ENCODE data around the gene CNNM3.

Gene CNNM3

DNA sequence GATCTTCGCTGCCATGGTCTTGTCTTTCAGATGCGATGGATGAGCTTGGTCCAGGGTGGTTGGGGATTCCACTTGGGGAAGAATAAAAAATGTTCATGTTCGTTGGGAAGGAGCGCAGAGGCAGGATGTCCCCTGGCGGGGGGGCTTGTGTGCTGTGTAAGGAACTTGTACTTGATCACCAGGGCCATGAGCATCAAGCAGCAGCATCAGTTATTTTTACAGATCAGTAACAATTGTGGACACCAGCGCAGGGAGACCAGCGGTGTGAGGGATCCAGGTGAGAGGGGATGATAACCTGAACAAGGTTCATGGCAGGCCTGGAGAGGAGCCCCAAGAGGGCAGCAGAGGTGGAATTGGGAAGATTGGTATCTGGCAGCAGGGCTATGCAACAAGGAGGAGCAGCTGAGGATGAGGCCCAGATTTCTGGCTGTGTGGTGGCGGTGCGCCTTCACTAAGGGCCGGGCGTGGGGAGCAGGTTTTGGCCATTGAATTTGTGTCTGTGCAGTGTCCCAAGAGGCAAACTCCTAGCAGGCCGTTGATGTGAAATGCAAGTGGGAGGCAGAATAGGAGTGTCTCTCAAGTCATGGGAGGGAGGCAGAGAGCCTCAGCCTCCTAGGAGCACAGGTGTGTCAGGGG lies 3.9 kb downstream of the CNNM3 start:
- H3K27me3 ChIP-seq (ENCODE audit: control insufficient read depth, insufficient read depth, low read length) = peaks cover 10% of the 10 kb centered on the region; the same call in 1 of the 2 replicates
- H3K27ac ChIP-seq (ENCODE audit: low read depth, low read length) = no peak overlapping the region
- no peak overlapping the region for H3K9ac ChIP-seq (ENCODE audit: low read length)
- H3K9me3 ChIP-seq (ENCODE audit: control insufficient read depth, insufficient read depth, low read depth, low read length) = no peaks in the 10 kb centered on the region
- H3K36me3 ChIP-seq (ENCODE audit: control insufficient read depth, insufficient read depth, low read length) = peaks cover 43% of the 10 kb centered on the region
- no peak overlapping the region; the same call in 1 of the 2 replicates for H3K4me3 ChIP-seq (ENCODE audit: low read depth, low read length)
- H3K4me1 ChIP-seq (ENCODE audit: control insufficient read depth, insufficient read depth, low read length) = peaks cover 33% of the 10 kb centered on the region

DNA sequence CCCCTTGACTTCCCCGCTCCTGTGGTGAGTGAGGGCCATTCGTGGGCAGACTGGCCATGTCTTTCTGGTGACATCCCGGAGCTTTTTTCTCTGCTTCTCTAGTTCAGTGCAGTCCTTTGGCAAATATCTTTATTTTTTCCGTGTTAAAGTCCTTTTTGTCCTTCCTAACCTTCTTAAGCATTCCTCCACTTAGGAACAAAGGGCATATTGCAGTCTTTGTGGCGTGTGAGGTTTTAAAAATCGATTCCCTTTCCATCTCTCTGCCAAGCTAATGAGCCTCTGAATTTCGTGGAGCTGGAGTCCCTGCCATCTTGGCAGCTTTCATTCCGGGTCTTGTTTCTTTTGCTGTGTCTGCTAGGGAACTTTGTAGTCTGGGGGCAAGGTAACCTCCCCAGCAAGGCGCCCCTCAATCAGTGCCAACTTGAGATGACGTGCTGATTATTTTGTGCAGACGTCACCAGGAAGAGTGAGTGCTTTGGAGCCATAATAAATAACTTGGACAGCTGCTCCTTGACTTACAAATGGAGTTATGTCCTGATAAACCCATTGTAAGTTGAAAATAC lies 5.1 kb downstream of the CNNM3 start:
- Histone ChIP-seq H3K36me3 (ENCODE audit: control insufficient read depth, insufficient read depth, low read length) (peaks cover 54% of the 10 kb centered on the region), H3K9ac (ENCODE audit: low read length) (no peak overlapping the region)

DNA sequence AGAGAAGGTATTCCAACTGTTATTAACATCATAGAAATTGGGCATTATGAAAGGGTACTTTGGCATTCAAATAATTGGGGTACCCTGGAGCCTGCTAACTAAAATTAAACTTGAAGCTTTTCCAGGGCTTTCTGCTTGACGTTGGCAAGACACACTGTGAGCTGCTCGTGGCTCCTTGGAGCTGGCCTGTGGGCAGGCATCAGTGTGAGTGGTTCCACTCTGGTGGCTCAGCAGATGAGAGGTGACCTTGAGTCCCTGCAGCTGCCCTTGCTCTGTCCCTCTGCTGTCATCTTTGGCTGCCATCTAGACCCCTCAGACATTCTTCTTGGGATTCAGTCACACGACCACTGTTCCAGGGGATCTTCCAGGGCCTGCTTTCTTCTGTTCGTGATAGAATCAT lies 6.7 kb downstream of the CNNM3 start:
- no peak overlapping the region for H3K4me3 ChIP-seq (ENCODE audit: low read depth, low read length)
- no peak overlapping the region for H3K9ac ChIP-seq (ENCODE audit: low read length)
- no peak overlapping the region for H3K27ac ChIP-seq (ENCODE audit: low read depth, low read length)
- peaks cover 2% of the 10 kb centered on the region; the same call in 1 of the 2 replicates for H3K27me3 ChIP-seq (ENCODE audit: control insufficient read depth, insufficient read depth, low read length)
- H3K9me3 ChIP-seq (ENCODE audit: control insufficient read depth, insufficient read depth, low read depth, low read length) = no peaks in the 10 kb centered on the region
- H3K36me3 ChIP-seq (ENCODE audit: control insufficient read depth, insufficient read depth, low read length) = peaks cover 67% of the 10 kb centered on the region
- peaks cover 26% of the 10 kb centered on the region for H3K4me1 ChIP-seq (ENCODE audit: control insufficient read depth, insufficient read depth, low read length)

More for the DNA sequence above, 5.1 kb downstream of the CNNM3 start:
- peaks cover 10% of the 10 kb centered on the region; the same call in 1 of the 2 replicates for H3K27me3 ChIP-seq (ENCODE audit: control insufficient read depth, insufficient read depth, low read length)
- no peak overlapping the region for H3K4me3 ChIP-seq (ENCODE audit: low read depth, low read length)
- no peak overlapping the region for H3K27ac ChIP-seq (ENCODE audit: low read depth, low read length)
- no peaks in the 10 kb centered on the region for H3K9me3 ChIP-seq (ENCODE audit: control insufficient read depth, insufficient read depth, low read depth, low read length)
- H3K4me1 ChIP-seq (ENCODE audit: control insufficient read depth, insufficient read depth, low read length) = peaks cover 33% of the 10 kb centered on the region

DNA sequence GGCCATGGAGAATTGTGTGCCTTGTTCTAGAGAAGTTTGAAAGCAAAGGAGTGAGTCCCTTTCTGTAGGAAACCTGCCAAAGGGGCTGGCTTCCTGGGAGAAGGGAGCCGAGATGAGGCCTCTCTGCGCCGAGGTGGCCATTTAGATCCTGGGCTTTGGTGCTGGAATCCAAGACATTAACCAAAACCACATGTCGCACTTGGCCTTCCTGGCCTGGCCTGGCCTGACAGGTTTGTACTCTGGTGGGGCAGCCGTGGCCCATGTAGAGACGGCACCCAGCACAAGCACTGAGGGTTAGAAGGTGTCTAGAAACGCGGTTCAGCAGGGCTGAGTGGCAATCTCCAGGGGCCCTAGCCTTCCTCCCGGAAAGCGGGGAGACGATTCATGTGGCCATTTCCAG lies 7.1 kb downstream of the CNNM3 start:
- Histone ChIP-seq H3K27ac (ENCODE audit: low read depth, low read length) (no peak overlapping the region), H3K4me3 (ENCODE audit: low read depth, low read length) (no peak overlapping the region), H3K9ac (ENCODE audit: low read length) (no peak overlapping the region), H3K36me3 (ENCODE audit: control insufficient read depth, insufficient read depth, low read length) (peaks cover 71% of the 10 kb centered on the region), H3K27me3 (ENCODE audit: control insufficient read depth, insufficient read depth, low read length) (no peaks in the 10 kb centered on the region), H3K4me1 (ENCODE audit: control insufficient read depth, insufficient read depth, low read length) (peaks cover 22% of the 10 kb centered on the region), H3K9me3 (ENCODE audit: control insufficient read depth, insufficient read depth, low read depth, low read length) (no peaks in the 10 kb centered on the region)

DNA sequence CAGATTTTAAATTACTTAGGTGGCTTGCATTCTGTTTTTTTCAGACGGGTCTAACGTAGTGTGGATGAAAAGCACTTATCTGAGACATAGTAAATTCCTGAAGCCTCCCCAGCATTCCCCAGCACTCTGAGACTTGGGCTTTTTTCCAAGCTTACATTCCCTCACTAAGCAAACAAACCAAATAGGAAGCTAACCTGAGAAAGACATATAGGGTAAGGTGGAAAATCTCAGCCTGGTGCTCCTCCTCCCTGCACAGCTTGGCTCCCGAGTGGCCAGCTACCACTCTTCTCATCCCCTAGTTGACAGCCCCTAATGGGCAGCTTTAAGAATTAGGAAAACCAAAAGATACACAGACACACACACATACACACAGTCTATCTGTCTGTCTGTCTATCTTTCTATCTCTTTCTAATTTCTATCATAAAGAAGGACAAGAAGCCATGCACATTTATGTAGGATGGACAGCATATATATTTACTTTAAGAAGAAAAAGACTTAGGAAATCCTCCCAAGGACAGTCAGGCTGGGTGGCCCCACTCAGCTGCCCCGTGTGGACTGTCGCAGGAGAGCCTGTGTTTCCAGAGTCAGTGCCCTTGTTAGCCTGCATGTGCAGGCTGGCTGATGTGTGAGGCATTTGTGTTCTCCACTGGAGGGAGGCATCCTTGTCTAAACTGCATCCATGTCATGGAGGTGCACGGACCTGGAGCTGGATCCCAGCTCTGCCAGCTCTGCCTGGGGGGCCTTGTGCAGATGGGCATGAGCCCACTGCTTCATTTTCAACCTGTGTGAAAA lies 8.2 kb downstream of the CNNM3 start:
- Histone ChIP-seq H3K27ac (ENCODE audit: low read depth, low read length) (no peak overlapping the region), H3K9me3 (ENCODE audit: control insufficient read depth, insufficient read depth, low read depth, low read length) (no peaks in the 10 kb centered on the region), H3K9ac (ENCODE audit: low read length) (no peak overlapping the region), H3K36me3 (ENCODE audit: control insufficient read depth, insufficient read depth, low read length) (peaks cover 74% of the 10 kb centered on the region), H3K27me3 (ENCODE audit: control insufficient read depth, insufficient read depth, low read length) (no peaks in the 10 kb centered on the region), H3K4me1 (ENCODE audit: control insufficient read depth, insufficient read depth, low read length) (peaks cover 13% of the 10 kb centered on the region), H3K4me3 (ENCODE audit: low read depth, low read length) (no peak overlapping the region)

DNA sequence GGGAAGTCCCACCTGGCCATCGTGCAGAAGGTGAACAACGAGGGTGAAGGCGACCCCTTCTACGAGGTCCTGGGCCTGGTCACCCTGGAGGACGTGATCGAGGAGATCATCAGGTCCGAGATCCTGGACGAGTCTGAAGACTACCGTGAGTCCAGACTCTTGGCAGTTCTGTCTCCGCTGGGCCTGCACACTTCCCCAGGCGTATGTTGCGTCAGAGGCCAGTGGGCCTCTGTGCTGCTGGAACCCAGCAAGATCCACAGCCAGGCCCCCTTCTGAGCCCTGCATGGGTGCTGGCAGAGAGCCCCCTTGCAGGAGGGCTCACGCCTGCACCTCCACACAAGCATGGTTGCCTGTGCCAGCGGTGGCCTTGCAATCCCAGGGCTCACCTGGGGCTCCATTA lies 9.0 kb downstream of the CNNM3 start:
- Histone ChIP-seq H3K27me3 (ENCODE audit: control insufficient read depth, insufficient read depth, low read length) (no peaks in the 10 kb centered on the region), H3K9me3 (ENCODE audit: control insufficient read depth, insufficient read depth, low read depth, low read length) (no peaks in the 10 kb centered on the region), H3K4me3 (ENCODE audit: low read depth, low read length) (no peak overlapping the region), H3K4me1 (ENCODE audit: control insufficient read depth, insufficient read depth, low read length) (peaks cover 5% of the 10 kb centered on the region), H3K27ac (ENCODE audit: low read depth, low read length) (no peak overlapping the region), H3K36me3 (ENCODE audit: control insufficient read depth, insufficient read depth, low read length) (peaks cover 79% of the 10 kb centered on the region), H3K9ac (ENCODE audit: low read length) (no peak overlapping the region)

DNA sequence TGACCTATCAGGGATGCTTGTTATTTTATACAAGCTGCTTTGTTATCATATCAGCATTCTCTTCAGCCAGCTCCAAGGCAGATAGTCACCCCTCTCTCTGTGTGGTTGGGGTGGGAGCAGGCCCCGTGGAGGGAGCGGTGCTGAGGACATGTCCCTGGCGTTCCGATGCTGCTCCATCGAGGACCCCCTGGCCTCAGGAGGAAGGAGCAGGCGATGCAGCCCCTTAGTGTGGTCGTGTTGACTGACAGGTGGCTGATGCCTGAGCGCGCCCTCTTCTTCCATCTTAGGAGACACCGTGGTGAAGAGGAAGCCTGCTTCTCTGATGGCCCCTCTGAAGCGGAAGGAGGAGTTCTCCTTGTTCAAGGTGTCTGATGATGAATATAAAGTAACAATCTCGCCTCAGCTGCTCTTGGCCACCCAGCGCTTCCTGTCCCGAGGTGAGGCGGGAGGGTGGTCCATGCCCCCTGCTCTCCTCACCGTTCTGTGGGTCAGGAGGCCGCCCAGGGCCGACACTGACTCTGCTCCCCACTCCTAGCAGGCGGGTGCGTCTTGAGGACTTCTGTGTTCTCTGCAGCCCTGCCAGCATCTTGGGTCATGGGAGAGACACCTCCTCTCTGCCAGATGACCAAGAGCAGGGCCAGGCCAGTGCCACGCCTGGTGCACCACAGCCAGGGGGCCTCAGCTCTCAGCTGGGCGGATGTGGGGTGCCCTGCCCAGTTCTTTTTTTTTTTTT lies 10.6 kb downstream of the CNNM3 start:
- H3K36me3 ChIP-seq (ENCODE audit: control insufficient read depth, insufficient read depth, low read length) = peaks cover 81% of the 10 kb centered on the region
- no peak overlapping the region for H3K27ac ChIP-seq (ENCODE audit: low read depth, low read length)
- no peaks in the 10 kb centered on the region for H3K27me3 ChIP-seq (ENCODE audit: control insufficient read depth, insufficient read depth, low read length)
- no peaks in the 10 kb centered on the region for H3K4me1 ChIP-seq (ENCODE audit: control insufficient read depth, insufficient read depth, low read length)
- no peak overlapping the region for H3K9ac ChIP-seq (ENCODE audit: low read length)
- no peaks in the 10 kb centered on the region for H3K9me3 ChIP-seq (ENCODE audit: control insufficient read depth, insufficient read depth, low read depth, low read length)
- no peak overlapping the region for H3K4me3 ChIP-seq (ENCODE audit: low read depth, low read length)

DNA sequence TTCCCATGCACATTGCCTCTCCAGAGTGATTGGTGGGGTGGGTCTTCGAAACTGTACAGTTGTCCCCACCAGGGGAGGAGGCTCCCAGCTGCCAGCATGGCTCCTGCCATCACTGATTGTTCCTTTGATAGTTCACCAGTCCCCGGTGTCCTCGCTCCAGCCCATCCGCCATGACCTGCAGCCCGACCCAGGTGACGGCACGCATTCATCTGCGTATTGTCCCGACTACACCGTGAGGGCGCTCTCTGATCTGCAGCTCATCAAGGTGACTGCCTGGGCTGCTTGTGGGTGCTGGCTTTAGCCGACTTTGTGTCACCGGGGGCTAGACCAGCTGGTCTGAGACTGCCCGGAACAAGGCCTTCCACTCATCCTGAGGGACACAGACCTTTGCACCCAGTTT lies 12.4 kb downstream of the CNNM3 start:
- H3K9me3 ChIP-seq (ENCODE audit: control insufficient read depth, insufficient read depth, low read depth, low read length) = no peaks in the 10 kb centered on the region
- no peak overlapping the region for H3K9ac ChIP-seq (ENCODE audit: low read length)
- peaks cover 69% of the 10 kb centered on the region for H3K36me3 ChIP-seq (ENCODE audit: control insufficient read depth, insufficient read depth, low read length)
- no peaks in the 10 kb centered on the region for H3K27me3 ChIP-seq (ENCODE audit: control insufficient read depth, insufficient read depth, low read length)
- no peak overlapping the region for H3K27ac ChIP-seq (ENCODE audit: low read depth, low read length)
- H3K4me3 ChIP-seq (ENCODE audit: low read depth, low read length) = no peak overlapping the region
- H3K4me1 ChIP-seq (ENCODE audit: control insufficient read depth, insufficient read depth, low read length) = peaks cover 17% of the 10 kb centered on the region

DNA sequence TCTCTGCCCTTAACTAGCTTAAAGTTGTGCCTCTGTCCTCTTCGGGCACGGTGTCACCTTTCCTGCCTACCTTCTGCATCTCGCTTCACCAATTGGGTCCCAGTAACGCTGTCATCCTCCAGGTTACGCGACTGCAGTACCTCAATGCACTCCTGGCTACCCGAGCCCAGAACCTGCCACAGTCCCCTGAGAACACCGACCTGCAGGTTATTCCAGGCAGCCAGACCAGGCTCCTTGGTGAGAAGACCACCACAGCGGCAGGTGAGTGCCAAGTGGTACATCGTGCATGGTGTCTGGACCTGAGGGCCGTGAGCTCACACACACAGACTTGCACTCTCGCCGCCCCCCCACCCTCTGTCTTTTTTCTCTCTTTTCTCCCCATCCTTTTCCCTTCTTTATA lies 12.8 kb downstream of the CNNM3 start:
- Histone ChIP-seq H3K4me3 (ENCODE audit: low read depth, low read length) (no peak overlapping the region), H3K9ac (ENCODE audit: low read length) (no peak overlapping the region), H3K27me3 (ENCODE audit: control insufficient read depth, insufficient read depth, low read length) (no peaks in the 10 kb centered on the region), H3K9me3 (ENCODE audit: control insufficient read depth, insufficient read depth, low read depth, low read length) (no peaks in the 10 kb centered on the region), H3K27ac (ENCODE audit: low read depth, low read length) (no peak overlapping the region), H3K4me1 (ENCODE audit: control insufficient read depth, insufficient read depth, low read length) (peaks cover 18% of the 10 kb centered on the region), H3K36me3 (ENCODE audit: control insufficient read depth, insufficient read depth, low read length) (peaks cover 66% of the 10 kb centered on the region)

DNA sequence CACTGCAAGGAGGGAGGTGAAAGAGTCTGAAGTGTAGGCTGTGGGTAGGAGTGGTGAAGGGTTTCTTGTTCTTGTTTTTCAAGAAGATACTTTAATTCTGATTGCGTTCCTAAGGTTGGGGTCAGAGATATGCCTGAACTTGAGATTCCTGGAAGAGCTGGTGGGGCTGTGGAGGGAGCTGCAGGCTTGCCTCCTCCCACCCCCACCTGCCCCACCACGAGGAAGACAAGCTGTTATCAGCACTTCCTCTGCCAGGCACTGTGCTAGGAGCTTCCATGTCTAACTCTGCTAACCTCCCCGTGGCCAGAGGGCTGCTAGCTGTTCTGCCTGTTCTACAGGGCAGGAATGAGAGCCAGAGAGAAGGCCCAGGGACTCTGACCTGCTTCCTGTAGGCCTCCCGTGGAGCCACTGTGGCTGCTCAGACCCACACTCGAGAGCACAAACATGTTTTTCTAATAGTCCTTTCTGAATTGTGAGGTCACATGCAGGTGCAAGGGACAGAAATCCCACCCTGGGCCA lies 14.0 kb downstream of the CNNM3 start:
- no peak overlapping the region for H3K9ac ChIP-seq (ENCODE audit: low read length)
- H3K4me1 ChIP-seq (ENCODE audit: control insufficient read depth, insufficient read depth, low read length) = peaks cover 18% of the 10 kb centered on the region
- H3K4me3 ChIP-seq (ENCODE audit: low read depth, low read length) = no peak overlapping the region
- no peak overlapping the region for H3K27ac ChIP-seq (ENCODE audit: low read depth, low read length)
- H3K9me3 ChIP-seq (ENCODE audit: control insufficient read depth, insufficient read depth, low read depth, low read length) = no peaks in the 10 kb centered on the region
- no peaks in the 10 kb centered on the region for H3K27me3 ChIP-seq (ENCODE audit: control insufficient read depth, insufficient read depth, low read length)
- H3K36me3 ChIP-seq (ENCODE audit: control insufficient read depth, insufficient read depth, low read length) = peaks cover 63% of the 10 kb centered on the region
